Activated CD8-positive, alpha-beta memory T cell treated with anti-CD3 and anti-CD28 coated beads for 24 hours (primary cell): ENCODE measurements around the gene NOD2.
A peak's percentile ranks its signal among the peaks of the same experiment; 100 is the strongest.

Experiments
- DNase-seq: peaks from one replicate; pipeline ENCODE4 v3.0.0-alpha.2; 2020

NOD2 gene

DNA sequence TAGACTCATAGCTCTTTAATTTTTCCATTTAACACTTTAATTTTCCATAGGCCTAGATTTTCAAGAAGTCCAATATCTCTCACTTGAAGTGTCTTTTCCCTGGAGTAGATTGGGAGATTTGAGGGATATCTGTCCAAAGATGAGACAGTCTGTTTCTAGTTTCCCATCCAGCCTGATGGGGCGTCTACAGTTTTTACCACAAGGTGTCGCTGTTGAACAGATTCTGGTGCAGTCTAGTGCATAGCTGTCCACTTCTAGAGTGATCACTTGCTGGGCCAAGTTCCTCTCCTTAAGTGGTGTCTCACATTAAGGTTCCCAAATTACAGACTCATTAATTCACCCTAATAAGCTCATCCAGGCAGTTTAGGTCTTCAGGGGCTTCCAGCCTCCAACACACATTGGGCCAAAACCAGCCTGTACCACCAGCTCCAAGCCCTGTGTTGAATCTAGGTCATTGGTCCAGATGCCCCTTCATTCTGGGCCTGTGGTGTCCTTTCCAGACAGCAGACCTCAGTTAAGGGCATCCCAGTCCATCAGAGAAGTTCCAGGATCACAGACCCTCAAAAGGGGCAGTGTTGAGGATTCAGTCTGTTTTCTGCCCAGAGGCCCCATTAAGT lies 21.7 kb upstream of the NOD2 start:
- peak; percentile 77 for DNase-seq

DNA sequence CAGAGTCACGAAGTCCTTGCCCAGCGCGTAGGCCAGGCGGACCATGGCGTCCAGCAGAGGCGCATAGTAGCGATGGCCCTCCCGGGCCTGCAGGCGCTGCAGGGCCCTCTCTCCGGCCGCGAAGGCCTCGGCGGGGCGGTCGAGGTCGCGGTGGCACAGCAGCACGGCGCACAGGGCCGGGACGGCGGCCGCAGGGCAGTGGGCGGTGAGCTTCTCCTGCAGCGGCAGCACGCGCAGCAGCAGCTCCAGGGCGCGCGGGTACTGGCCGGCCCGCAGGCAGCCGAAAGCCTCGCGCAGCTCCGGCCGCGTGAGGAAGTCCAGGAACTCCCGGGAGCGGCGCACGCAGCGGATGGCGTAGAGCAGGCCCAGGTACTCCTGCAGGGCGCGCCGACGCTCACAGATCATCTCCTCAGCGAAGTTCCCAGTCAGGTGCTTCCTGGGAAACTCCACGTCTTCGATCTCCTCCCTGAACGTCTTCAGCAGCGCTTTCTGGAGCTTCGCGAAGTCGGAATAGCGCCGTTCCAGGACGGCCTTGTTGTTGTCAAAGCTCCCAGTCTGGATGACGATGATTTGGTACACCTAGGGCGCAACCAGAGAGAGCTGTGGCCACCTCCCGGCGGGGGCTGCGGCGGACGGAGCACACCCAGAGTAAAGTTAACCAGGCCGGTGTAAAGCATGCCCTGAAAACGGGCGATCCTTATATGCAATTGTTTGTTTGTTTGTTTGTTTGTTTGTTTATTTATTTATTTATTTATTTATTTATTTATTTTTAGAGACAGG lies 19.7 kb upstream of the NOD2 start:
- DNase-seq, result no peak

DNA sequence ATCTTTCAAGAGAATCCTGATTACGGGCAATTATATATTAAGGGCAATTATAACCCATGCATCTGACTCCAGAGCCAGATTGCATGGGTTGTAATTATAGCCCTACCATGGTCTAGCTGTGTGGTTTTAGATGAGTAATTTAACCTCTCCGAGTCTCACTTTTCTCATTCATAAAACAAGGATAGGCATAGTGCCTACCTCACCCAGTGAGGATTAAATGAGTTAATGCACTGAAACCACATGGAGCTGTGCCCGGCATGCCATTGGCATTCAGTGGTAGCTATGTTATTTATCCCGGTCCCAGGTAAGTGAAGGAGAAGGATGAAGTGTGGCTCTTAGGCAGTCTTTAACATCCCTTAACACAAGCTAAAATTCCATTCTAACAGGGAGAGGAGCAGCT lies 18.6 kb upstream of the NOD2 start:
- no peak for DNase-seq

DNA sequence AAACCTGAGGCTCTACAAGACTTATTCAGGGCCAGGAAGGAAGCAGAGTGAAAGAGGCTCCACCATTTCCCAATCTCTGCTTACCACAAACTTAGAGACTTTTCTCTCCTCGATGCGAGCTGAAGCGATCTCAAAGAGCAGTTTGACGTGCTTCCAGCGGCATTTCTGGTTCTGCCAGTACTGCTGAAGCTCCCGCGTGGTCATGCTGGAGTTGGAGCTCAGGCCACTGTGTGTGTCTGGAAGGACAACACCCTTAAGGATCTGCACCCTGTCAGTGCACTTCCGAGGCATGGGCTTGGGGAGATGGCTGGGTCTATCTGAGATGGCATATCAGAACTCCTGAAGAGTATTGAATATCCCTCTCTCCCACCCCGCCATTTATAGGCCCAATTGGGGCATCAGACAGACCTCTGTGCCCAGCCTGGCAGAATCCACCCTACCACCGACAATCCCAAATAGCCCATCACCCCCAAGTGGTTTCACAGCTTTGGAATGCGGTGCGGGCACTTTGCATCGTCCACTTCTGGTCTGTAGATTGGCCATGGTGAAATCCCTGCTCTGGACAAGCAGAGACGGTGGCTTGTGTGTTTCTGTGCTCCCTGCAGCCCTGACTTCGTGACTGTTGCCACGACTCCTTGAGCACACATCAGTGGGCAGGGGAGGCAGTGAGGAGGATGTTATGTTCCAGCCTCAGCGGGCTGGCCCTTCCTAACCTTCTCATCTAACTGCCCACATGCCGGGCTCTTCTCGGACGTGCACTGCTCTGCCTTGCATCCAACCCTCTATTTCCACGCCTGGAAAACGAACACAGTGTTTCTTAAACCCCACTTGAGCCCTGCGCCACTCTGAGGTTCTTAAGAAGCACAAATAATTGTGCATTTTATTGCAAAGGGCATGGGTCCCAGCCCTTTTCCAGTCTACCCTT lies 17.5 kb upstream of the NOD2 start:
- DNase-seq, result no peak

DNA sequence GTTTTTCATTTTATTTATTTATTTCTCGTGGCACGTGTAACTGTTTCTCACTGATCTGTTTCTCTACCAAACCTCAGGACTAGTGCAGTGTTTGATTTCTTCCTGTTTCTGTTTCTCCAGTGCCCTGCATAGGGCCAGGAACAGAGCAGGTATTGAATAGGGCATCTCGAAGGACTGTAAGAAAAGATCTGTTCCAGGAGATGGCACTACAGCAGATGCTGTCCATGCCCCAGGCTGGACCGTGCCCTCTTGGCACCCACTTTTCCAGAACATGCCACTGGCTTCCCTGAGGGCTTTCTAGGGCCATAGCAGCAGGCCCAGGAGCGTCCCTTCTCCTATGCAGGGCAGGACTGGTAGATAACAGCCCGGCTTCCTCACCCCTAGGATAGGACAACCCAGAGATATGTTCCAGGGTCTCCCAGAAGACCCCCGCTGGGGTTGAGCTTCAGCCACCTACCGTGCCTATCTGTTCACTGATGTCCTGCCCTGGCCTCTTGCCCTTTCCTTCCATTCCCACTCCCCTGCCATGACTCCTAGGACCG lies 16.7 kb upstream of the NOD2 start:
- no peak for DNase-seq

DNA sequence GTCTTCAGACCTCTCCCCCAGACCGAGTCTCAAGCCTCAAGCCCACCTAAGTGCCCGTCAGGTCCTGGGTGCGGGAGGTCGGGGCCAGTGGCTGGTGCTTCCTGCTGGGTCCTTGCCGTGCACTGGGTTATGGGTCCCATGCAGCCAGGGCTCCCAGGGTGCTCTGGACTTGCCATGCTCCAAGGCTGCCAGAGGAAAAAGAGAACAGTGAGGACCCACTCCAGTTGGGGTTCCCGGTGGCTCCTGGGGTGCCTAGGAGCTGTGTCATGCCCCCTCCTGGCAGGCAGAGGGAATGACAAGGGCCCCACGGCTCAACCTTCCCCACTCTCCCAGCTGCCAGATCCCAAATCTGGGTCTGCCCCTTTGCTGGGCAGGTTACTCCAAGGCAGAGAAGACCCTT lies 16.1 kb upstream of the NOD2 start:
- DNase-seq, result no peak

DNA sequence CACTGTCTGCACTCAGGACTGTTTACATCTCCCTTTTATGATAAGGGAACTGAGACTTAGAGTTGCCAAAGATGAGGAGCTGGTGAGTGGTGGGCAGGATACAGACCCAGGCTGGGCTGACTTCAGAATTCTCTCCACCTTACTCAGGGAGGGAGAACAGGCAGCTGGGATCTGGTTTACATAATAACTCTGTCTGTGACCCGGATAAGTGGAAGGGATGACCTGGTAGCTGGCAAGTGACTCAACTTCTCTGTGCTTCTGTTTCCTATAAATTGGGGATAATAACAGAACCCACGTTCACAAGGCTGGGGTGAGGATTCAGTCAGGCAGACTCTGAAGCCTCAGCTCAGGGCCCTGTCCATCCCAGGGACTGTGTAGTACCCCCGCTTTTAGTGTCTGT lies 14.9 kb upstream of the NOD2 start:
- no peak for DNase-seq

DNA sequence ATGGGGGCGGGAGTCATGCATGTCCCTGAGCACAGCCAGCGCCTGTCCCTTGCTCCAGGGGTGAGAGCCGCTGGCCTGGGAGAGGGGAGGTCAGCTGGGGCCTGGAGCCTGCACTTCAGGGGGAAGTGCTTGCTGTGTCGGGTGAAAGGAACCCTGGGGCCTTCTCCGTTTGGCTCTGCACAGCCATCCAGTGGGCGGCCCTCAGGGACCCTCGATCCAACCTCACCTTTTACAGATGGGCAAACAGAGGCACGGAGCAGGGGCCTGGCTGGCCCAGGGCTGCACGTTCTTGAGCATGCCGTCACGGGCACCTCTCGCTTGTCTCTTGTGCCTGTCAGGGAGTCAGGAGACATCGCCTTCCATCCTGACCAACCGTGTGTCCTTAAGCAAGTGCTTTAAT lies 14.1 kb upstream of the NOD2 start:
- DNase-seq, result no peak

DNA sequence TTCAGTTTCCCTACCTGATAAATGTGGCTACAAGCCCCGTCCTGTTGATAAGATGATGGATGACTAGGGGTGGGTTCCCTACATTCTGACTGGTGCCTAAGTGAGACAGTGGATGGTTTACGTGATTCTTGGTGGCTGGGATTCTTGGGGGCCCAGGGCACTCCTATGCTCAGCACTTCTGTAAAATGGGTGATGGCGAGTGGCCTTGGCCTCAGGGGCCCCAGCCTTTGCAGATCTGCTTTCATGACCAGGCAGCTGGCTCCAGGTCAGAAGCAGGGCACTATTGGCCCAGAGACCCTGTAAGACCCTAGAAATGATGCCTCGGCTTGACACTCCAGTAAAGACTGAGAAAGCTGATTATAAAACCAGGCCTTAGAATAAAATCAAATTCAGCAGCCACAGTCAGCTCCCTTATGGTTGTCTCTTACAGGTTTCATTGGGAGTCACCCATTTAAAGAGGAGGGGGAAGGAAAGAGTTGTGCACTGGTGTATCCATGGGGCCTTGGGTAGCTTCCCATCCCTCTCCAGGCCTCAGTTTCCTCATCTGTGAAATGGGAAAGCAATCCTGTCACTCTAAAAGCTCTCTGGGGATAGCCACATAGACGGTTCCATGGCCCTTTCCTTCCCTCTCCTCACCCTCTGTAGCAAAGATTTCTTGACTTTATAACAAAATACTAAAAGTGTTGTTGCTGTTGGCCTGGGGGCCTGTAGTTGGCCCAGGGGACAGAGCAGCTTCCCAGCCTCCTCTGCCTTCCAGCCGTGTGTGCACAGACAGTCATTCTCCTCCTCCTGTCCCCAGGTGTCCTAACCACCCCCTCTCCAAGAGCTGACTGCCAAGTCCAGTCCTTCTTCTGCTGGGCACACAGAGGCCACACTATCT lies 13.5 kb upstream of the NOD2 start:
- DNase-seq, result no peak

DNA sequence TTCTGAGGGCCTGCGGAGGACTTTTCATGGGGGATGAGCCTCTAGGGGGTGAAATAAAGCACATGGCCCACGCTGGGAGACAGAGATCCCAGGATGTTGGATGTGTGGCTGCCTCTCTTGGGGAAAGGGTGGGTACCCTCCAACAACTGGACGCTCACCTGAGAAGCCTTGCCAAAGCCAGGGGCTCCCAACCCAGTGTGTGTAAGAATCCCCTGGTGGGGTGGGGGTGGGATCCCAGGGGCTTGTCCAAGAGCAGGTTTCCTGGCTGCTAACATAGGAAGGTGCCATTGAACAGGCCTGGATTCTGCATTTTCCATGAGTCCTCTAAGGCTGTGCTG lies 12.9 kb upstream of the NOD2 start:
- no peak for DNase-seq

DNA sequence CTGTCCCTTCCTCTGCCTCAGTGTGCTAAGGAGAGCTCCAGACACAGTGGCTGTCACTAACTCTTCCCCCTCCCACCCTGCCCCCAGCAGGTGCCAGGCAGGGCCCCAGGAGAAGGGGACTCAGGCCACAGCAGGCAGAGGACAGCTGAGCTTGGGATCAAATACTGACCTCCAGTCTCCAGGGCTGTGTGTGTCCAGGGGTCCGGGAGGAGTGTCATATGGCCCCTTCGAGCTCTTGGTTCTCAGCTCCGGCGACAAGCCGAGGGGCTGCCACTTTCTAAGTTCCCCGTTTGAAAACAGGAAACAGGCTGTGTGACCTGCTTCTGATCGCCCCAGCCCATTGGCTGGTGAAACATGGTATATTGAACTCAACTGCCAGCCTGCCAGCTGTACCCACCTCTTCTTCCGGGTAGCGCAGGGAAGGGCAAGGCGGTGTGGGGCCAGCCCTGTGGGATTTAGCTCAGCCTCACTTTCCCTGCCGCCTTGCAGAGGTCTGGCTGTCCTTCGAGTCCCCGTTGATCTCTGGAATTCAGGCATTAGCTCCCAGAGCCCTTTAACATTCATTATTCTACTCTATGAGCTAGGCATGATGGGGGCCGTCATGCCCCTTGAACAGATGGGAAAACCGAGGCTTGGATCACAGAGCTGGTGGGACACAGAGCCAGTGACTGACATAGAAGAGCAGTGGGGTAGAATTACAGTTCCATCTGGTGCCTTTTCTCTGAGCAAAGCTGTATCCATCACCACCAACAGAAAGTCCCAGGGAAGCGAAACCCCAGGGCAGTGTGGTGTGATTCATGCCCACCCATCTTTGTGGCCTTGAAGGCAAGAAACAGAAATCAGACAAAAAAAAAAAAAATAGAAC lies 12.2 kb upstream of the NOD2 start, which contains the start of gene SNX20:
Gene SNX20, minus strand, starts transcription at position 292 of the 865 bp plus-strand sequence. CDS start 3,786 bp downstream, outside the sequence.
- DNase-seq, result peak; percentile 78

DNA sequence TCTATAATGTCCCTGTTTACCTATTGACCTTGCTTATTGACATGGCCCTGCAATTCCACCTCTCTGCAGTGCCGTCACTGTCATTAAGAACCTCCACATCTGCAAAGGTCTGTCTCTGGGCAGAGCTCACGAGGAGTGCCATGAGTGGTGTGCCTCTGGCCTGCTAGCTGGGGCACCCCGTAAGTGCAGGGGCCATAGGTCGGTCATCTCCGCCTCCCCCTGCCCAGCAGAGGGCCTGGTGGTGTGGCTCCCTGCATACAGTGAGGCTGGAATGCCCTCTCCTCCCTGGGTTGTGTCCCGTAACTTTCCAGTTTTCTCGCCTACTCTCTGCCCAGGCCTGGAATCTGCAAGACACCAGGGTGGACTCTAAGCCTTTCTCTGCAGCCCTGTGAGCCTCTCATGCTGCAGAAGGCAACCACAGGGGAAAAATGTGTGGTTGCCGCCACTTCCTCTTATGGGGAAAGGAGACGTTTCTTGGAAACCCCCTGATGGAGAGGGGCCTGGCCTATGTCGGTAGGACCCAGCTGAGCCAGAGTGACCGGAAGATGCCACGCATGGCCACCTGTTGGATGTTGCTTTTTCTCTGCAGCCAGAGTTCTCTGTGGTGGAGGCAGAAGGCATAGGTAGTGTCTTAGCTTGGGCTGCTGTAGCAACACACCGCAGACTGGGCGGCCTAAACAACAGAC lies 9.6 kb upstream of the NOD2 start:
- peak; percentile 79 for DNase-seq

DNA sequence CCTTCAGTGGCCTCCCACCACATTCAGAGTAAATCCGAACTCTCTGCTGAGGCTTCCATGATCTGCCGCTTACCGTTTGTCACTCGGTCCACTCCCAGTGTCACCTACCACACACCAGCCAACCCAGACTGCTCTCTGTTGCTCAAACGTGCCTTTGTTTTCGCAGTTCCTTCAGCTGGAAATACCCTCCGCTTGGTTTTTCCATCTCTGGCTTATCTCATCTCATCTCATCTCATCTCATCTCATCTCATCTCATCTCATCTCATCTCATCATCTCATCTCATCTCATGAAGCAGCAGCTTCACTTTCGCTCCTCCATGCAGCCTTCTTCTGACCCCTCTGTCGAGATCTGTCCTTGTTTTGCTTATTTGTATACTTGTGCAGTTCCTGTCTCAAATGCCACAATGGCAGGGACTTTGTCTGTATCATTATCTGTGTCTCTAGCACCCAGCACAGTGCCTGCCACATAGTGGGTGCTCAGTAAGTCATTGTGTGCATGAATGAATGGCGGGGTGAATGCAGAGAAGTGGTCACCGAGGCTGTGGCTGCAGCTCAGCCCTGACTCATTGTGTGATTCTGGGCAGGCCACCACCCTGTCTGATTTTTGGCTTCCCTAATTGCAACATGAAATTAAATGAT lies 8.5 kb upstream of the NOD2 start:
- DNase-seq, result no peak

DNA sequence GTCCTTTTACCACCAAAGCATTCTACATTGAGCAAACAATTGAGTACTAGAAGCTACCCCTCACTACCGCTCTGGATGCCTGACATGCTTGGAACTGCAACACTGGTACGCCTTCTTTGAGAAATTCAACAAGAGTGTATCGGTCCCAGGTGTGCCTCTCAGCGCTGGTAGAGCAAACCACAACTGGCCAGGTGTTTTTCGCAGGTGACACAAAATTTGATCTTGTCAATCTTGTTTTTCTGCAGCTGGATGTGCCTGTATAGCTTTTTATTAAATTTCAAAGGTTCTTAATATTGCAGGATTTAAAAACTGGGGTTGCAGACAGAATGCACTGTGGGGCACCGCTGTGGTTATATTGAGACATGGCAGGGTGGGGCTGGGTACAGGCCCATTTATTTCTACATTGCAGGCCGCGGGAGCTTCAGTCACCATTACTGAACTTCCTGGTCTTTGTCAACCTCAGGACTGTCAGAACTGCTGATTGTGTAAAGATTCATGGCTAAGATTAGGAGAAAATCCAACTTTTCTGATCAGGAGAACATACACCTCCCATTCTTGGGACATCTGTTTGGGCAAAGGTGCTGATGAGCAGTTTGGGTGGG lies 7.8 kb upstream of the NOD2 start:
- DNase-seq, result no peak

DNA sequence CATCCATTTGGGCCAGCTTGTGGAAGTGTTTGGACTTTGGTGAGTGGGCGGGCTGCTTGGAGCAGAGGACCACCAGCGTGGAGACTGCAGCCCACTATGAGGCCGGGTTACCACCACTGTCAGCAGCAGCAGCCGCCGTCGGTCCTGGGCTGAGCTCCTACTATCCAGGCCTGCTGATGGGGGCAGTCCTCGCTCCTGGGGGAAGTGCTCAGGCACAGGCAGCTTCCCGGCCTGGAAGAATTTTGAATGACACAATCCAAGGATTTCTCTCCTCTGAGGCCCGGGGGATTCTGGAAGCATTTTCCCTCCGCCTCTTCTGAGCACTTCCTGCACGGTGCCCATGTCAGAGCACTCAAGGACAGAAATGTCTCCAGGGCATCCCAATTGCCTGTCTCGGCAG lies 5.3 kb upstream of the NOD2 start:
- no peak for DNase-seq

DNA sequence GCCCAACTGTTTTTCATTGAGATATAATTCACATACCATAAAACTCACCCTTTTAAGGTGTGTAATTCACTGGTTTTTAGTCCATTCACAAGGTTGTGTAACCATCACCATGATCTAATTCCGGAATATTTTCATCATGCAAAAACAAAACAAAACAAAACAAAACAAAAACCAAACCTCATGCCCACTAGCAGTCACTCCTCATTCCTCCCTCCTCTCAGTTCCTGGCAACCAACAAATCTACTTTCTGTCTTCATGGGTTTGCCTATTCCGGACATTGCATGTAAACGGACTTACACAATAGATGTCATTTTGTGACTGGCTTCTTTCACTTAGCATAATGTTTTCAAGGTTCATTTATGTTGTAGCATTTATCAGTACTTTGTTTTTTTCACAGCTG lies 4.5 kb upstream of the NOD2 start:
- no peak for DNase-seq

DNA sequence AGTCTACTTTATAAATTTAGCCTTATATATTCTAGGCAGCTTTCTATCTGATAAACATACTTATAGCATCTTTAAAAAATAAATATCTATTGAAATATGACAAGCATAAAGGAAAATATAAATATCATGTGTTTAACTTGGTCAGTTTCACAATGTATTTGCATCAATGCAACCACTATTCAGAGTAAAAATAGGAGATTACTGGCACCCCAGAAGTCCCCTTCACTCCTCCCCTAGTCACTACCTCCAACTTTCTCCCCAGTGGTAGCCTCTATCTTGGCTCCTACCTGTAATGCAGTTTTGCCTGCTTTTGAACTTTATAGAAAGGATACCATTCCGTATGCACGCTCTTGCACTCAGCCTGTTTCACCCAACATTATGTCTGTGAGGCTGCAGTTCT lies 3.2 kb upstream of the NOD2 start:
- no peak for DNase-seq

DNA sequence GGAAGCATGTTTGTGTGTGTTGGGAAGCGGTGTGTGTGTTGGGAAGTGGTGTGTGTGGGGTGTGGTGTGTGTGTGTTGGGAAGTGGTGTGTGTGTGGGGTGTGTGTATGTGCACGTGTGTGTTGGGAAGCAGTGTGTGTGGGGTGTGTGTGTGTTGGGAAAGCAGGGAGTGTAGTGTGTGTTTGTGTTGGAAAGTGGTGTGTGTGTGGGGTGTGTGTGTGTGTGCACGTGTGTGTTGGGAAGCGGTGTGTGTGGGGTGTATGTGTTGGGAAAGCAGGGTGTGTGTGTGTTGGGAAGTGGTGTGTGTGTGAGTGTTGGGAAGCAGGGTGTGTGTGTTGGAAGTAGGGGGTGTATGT lies 785 bp upstream of the NOD2 start:
- no peak for DNase-seq

DNA sequence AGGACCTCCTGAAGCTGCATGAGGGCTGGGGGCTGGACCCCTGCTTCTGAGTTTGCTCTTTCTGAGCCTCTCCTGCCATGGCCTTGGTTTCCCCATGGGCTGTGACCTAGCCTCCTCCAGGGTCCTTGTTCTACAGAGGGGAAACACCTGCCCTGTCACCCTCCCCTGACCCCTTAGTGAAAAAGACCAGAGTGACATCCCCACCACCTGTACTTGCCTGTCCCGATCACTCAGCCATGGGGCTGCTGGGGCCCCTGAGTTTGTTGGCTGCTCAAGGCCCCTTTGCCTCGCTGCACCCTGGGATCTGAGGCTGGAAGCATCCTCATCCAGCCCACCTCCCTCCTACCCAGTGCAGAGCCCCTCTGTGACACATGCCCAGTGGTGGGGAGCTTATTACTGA lies 800 bp downstream of the NOD2 start:
- DNase-seq, result no peak
